GM20000 (cell line): ENCODE measurements around the gene CCNI.

ENCODE experiments used
- DNase-seq: peaks from one replicate; pipeline ENCODE4 v3.0.0; 2012; ENCODE audit warnings: low spot score
- TF ChIP-seq, protein P1 (sequence below): IDR thresholded peaks from 2 replicates; pipeline ENCODE4 v1.5.1; 2012; ENCODE audit warnings: mild to moderate bottlenecking, control low read depth; ENCODE audit errors: extremely low read depth, missing control alignments

CCNI gene, protein sequence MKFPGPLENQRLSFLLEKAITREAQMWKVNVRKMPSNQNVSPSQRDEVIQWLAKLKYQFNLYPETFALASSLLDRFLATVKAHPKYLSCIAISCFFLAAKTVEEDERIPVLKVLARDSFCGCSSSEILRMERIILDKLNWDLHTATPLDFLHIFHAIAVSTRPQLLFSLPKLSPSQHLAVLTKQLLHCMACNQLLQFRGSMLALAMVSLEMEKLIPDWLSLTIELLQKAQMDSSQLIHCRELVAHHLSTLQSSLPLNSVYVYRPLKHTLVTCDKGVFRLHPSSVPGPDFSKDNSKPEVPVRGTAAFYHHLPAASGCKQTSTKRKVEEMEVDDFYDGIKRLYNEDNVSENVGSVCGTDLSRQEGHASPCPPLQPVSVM

DNA sequence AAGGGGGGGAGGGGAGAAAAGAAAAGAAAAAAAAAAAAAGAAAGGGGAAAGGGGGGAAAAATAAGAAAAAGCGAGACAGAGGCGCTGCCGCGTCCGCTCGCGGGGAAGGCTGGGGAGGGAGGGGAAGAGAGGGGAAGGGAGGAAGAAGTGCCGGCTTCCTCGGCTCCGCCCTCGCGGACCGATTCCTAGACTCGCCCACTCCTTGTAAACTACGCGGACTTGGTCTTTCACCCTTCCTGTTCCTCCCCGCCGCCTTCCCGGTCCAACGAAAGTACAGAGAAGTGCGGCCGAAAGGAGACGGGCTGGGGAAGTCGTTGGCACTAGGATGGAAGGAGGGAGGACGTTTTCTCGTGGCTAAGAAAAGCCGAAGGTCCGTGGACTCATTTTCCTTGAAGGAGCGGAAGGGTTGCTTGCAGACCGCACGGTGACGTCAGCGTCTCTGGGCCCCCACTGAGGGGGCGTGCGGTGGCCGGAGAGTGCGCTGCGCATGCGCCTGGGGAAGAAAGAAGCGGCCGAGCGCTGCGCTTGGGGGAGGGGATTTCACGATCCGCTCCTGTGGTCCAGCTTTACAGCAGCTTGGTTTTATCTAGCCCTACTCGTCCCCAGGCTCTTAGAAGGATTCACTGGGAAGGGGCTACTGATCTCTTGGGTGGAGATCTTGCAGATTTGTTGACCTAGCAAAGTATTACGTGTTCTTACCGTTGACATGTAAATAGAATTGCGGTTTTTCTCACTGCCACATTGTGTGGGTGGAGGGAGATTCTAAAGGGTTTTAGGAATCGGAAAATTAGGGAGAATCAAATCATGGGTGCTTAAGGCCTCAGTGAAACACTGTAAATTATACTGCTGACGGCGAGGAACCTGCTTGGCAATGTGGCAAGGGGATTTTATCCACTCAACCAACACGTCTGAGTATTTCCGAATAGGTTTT lies at the start of gene CCNI:
Gene CCNI (minus strand): TSS at position 121 of the 931 bp plus-strand sequence. CDS start 9,627 bp downstream, outside the sequence.
- peak; percentile 94 for DNase-seq
- TF ChIP-seq, protein P1, sequence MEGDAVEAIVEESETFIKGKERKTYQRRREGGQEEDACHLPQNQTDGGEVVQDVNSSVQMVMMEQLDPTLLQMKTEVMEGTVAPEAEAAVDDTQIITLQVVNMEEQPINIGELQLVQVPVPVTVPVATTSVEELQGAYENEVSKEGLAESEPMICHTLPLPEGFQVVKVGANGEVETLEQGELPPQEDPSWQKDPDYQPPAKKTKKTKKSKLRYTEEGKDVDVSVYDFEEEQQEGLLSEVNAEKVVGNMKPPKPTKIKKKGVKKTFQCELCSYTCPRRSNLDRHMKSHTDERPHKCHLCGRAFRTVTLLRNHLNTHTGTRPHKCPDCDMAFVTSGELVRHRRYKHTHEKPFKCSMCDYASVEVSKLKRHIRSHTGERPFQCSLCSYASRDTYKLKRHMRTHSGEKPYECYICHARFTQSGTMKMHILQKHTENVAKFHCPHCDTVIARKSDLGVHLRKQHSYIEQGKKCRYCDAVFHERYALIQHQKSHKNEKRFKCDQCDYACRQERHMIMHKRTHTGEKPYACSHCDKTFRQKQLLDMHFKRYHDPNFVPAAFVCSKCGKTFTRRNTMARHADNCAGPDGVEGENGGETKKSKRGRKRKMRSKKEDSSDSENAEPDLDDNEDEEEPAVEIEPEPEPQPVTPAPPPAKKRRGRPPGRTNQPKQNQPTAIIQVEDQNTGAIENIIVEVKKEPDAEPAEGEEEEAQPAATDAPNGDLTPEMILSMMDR: no peak

DNA sequence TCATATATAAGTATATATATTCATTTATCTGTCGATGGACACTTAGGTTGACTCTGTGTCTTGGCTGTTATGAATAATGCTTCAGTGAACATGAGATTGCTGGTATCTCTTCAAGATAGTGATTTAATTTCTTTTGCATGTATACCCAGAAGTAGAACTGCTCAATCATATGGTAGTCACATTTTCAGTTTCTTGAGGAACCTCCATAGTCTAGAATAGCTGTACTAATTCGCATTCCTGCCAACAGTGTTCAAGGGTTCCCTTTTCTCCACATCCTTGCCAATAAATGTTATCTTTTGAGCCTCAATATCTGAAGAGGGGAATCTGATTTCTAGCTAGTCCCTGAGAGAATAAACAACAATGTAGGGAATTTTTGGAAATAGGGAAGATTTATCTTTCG lies 48.8 kb upstream of the CCNI start:
- TF ChIP-seq, protein P1: no peak
- no peak for DNase-seq

DNA sequence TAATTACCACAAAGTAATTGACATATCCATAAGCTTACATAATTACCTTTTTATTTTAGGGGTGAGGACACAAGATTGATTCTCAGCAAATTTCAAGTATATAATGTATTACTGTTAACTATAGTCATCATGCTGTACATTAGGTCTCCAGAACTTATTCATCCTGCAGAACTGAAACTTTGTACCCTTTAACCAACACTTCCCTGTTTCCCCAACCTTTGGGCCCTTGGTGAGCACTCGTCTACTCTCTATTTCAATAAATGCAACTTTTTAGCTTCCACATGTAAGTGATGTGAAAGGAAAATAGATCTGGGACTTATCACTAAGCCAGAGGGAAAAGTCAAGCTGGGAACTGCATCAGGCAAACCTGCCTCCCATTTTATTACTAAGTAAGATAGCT lies 47.6 kb upstream of the CCNI start:
- TF ChIP-seq, protein P1: no peak
- no peak for DNase-seq

DNA sequence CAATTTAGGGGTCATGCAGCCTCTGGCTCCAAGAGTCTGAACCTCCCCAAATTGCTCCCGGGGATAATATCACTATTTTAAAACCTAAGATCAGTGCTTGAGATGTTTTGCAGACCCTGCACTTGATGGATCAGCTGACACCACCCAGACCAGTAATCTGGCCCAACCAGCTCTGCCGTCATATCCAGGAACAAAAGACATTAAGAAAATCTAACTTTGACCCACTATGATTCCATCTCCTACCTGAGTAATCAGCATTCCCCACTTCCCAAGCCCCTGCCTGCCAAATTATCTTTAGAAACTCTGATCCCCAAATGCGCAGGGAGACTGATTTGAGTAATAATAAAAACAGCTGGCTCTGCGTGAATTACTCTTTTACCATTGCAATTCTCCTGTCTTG lies 46.9 kb upstream of the CCNI start:
- DNase-seq: no peak
- TF ChIP-seq, protein P1: no peak

DNA sequence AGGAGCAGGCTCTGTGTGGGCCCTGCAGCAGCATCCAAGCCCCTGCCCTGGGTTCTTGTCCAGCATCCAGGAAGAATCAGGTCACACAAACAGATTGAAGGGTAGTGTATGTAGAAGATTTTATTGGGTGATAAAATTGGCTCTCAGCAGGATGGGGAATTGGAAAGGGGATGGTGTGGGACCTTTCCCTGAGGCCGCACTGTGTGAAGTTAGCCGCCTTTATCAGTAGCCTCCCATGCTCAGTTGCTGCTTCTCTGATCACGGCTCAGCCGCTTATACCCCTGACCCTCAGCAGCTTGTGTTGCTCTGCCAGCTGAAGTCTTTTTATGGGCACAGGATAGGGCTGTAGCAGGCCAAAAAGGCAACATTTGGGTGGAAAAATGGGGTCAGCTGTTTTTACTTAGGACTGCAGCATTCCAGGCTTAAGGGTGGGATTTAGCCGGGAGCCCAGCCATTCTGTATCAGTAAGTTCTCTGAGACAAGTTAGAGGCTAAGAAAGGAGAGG lies 46.0 kb upstream of the CCNI start:
- TF ChIP-seq, protein P1: no peak
- DNase-seq: no peak

DNA sequence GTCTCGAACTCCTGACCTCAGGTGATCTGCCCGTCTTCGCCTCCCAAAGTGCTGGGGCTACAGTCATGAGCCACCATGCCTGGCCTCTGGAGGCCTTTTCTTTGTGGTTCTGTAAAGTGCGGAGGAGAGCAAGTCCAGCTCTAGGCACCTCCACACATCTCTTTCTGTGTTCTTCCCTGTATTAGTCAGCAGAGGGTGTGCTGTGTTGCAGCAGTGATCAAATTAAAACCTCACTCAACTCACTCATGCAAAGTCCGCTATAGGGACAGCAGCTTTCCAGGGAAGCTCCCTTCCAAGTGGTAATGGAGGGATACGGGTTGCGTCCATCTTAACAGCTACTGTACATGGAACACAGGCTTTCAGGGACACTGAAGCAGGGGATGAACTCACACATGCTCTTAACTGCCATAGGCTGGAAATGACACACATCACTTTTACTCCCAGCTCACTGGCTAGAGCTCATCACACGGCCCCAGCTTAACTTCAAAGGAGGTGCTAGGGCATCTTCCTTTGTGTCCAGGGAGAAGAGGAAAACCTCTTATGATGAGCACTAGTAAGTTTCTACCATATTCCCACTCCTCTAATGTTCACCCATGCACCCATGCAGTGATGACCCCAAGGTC lies 45.2 kb upstream of the CCNI start:
- peak; percentile 48 for DNase-seq
- TF ChIP-seq, protein P1: peak; percentile 8

DNA sequence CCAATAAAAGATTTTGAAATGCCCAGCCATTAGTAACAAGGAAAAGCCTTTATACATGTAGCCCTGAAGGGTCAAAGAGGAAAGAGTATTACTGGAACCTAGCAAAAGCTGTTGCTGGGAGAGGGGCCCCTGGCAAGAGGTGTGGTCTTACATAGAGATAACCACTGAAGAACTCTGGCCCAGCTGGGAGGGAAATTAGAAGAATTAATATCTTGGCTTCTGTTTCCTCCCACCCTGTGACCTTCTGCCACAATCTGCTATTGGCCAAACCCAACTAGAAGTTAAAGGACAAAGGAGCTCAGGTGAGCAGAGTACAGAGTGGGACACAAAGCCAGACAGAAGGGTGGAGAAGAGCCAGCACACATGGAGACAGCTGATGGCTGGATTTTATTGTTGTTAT lies 41.9 kb upstream of the CCNI start:
- DNase-seq: no peak
- TF ChIP-seq, protein P1: no peak
